ENCODE data around the gene ADGRV1.

The ADGRV1 gene

DNA sequence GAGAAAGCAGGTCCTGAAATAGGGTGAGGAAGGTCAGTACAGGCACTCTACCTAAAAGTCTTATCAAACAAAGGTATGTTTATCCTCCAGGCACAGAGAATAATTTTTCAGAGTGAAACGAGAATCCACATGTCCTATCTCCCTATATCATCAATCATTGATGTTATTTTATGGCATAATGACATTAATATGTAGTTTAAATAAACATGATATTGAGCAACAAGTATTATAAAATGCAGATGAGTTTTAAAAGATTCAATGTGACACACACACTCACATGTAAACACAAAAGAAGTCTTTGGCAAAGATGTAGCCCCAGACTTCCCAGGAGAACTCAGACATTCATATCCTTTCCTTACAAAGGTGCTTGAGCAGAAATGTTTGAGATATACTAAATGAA, 389.1 kb downstream of the ADGRV1 start:
- H2AFZ ChIP-seq (ENCODE audit: low read depth, low read length), result no peak overlapping the region
- H3K4me3 ChIP-seq (ENCODE audit: low read depth in 1 of 2, low read length in 2 of 2), result no peak overlapping the region
- TF ChIP-seq EZH2 (IDR thresholded peaks at IDR 0.05; ENCODE audit: borderline replicate concordance, low read depth, low read length, severe bottlenecking), result no peak
- TF ChIP-seq, protein P1, sequence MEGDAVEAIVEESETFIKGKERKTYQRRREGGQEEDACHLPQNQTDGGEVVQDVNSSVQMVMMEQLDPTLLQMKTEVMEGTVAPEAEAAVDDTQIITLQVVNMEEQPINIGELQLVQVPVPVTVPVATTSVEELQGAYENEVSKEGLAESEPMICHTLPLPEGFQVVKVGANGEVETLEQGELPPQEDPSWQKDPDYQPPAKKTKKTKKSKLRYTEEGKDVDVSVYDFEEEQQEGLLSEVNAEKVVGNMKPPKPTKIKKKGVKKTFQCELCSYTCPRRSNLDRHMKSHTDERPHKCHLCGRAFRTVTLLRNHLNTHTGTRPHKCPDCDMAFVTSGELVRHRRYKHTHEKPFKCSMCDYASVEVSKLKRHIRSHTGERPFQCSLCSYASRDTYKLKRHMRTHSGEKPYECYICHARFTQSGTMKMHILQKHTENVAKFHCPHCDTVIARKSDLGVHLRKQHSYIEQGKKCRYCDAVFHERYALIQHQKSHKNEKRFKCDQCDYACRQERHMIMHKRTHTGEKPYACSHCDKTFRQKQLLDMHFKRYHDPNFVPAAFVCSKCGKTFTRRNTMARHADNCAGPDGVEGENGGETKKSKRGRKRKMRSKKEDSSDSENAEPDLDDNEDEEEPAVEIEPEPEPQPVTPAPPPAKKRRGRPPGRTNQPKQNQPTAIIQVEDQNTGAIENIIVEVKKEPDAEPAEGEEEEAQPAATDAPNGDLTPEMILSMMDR (IDR thresholded peaks at IDR 0.05; ENCODE audit: borderline replicate concordance, extremely low read depth, low read length, poor library complexity, severe bottlenecking), result no peak

DNA sequence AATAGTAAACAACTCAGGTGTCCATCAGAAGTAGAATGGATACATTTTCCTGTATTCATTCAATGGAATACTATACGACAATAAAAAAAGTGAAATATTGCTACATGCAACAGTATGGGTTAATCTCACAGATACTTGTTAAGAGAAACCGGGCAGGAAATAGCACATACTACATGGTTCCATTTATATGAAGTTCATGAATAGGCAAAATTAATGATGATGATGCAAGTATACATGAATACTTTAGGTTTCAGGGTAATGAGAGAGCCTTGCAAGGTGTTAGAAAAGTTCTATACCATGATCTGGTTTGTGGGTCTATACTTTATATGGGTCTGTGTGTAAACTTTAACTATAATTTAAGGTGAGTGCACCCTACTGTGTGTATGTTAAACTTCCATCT, 390.4 kb downstream of the ADGRV1 start:
- no peak overlapping the region for H3K4me2 ChIP-seq (ENCODE audit: insufficient read depth, low read length)
- no peaks in the 10 kb centered on the region for H4K20me1 ChIP-seq (ENCODE audit: insufficient read depth, low read length)
- TF ChIP-seq, protein P1 (IDR thresholded peaks at IDR 0.05; ENCODE audit: borderline replicate concordance, extremely low read depth, low read length, poor library complexity, severe bottlenecking), result no peak
- no peak for TF ChIP-seq EZH2 (IDR thresholded peaks at IDR 0.05; ENCODE audit: borderline replicate concordance, low read depth, low read length, severe bottlenecking)
- no peak overlapping the region for H2AFZ ChIP-seq (ENCODE audit: low read depth, low read length)
- no peak overlapping the region for H3K27ac ChIP-seq (ENCODE audit: low read length)
- no peaks in the 10 kb centered on the region for H3K9me3 ChIP-seq (ENCODE audit: insufficient read depth, low read length, severe bottlenecking)
- DNase-seq (no peak), ATAC-seq (ENCODE audit: insufficient read depth, low read depth) (no peak)
- H3K4me1 ChIP-seq (ENCODE audit: insufficient read depth, low read length), result no peaks in the 10 kb centered on the region
- H3K4me3 ChIP-seq (ENCODE audit: low read depth in 1 of 2, low read length in 2 of 2), result no peak overlapping the region
- H3K36me3 ChIP-seq (ENCODE audit: insufficient read depth, low read length), result no peaks in the 10 kb centered on the region
- H3K27me3 ChIP-seq (ENCODE audit: insufficient read depth, low read length, poor library complexity), result no peaks in the 10 kb centered on the region
- H3K79me2 ChIP-seq (ENCODE audit: insufficient read depth, low read length), result no peaks in the 10 kb centered on the region
- no peak overlapping the region for H3K9ac ChIP-seq (ENCODE audit: low read depth, low read length)

More for the DNA sequence above, 389.1 kb downstream of the ADGRV1 start:
- no peaks in the 10 kb centered on the region for H3K79me2 ChIP-seq (ENCODE audit: insufficient read depth, low read length)
- DNase-seq (no peak), ATAC-seq (ENCODE audit: insufficient read depth, low read depth) (no peak)
- H3K4me1 ChIP-seq (ENCODE audit: insufficient read depth, low read length), result no peaks in the 10 kb centered on the region
- no peaks in the 10 kb centered on the region for H3K36me3 ChIP-seq (ENCODE audit: insufficient read depth, low read length)
- H3K4me2 ChIP-seq (ENCODE audit: insufficient read depth, low read length), result no peak overlapping the region
- H4K20me1 ChIP-seq (ENCODE audit: insufficient read depth, low read length), result no peaks in the 10 kb centered on the region
- H3K27me3 ChIP-seq (ENCODE audit: insufficient read depth, low read length, poor library complexity), result no peaks in the 10 kb centered on the region
- H3K27ac ChIP-seq (ENCODE audit: low read length), result no peak overlapping the region
- no peak overlapping the region for H3K9ac ChIP-seq (ENCODE audit: low read depth, low read length)
- H3K9me3 ChIP-seq (ENCODE audit: insufficient read depth, low read length, severe bottlenecking), result no peaks in the 10 kb centered on the region

DNA sequence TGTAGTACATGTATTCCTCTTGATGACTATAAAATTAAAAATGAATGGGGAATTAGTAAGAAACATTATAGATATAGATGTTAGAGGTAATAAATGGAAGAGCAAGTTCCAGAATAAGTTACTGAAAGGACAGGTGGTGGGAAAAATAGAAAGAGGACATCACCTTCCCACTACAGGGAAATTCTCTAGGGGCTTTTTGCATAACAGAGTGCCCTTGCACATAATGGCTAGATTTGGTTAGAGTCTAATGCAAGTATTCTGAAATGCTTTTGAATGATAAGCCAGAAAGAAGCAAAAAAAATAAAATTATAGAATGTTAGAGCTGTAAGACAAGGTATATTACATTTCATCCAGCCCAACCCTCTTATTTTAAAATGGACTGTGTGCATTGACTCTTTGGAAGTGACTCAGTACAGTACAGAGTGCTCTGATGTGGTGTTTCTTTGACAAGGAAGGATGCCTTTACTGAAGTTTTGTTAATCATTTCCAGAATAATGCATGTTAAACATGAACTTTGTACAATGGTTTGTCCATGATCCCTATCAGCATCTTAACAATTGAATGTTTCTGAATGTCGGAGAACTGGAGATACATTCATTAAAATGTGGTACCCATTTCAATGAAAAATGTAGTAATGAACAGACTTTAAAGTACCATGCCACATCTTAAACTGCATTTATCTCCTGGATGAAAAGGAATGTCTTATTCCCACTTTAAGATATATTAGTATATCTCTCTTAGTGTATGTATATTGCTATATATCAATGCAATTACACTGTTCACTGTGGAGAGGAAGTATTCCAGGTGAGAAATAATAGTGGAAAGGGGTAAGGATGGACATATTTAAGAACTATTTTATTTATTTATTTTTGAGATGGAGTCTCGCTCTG, 391.1 kb downstream of the ADGRV1 start:
- no peak overlapping the region for H3K4me3 ChIP-seq (ENCODE audit: low read depth in 1 of 2, low read length in 2 of 2)
- H3K9ac ChIP-seq (ENCODE audit: low read depth, low read length), result no peak overlapping the region
- no peaks in the 10 kb centered on the region for H3K4me1 ChIP-seq (ENCODE audit: insufficient read depth, low read length)
- TF ChIP-seq, protein P1 (IDR thresholded peaks at IDR 0.05; ENCODE audit: borderline replicate concordance, extremely low read depth, low read length, poor library complexity, severe bottlenecking), result no peak
- no peak for TF ChIP-seq EZH2 (IDR thresholded peaks at IDR 0.05; ENCODE audit: borderline replicate concordance, low read depth, low read length, severe bottlenecking)
- no peaks in the 10 kb centered on the region for H3K36me3 ChIP-seq (ENCODE audit: insufficient read depth, low read length)
- no peaks in the 10 kb centered on the region for H4K20me1 ChIP-seq (ENCODE audit: insufficient read depth, low read length)
- no peak for ATAC-seq (ENCODE audit: insufficient read depth, low read depth)
- H3K9me3 ChIP-seq (ENCODE audit: insufficient read depth, low read length, severe bottlenecking), result no peaks in the 10 kb centered on the region
- H3K4me2 ChIP-seq (ENCODE audit: insufficient read depth, low read length), result no peak overlapping the region
- no peaks in the 10 kb centered on the region for H3K79me2 ChIP-seq (ENCODE audit: insufficient read depth, low read length)
- no peak for DNase-seq
- no peaks in the 10 kb centered on the region for H3K27me3 ChIP-seq (ENCODE audit: insufficient read depth, low read length, poor library complexity)
- no peak overlapping the region for H2AFZ ChIP-seq (ENCODE audit: low read depth, low read length)
- no peak overlapping the region for H3K27ac ChIP-seq (ENCODE audit: low read length)

All from DND-41 (cell line).